Heart right ventricle (tissue), 16 donors: ENCODE data around the gene PKD1L1. TPM values are rescaled to one million over a fixed set of nuclear protein-coding genes. Genes with fewer than 3 reads are reported as not detected.

ENCODE experiments used
- ATAC-seq, 8 donors: fragments of 200-7000 bp; cut with Tn5 transposase; one replicate each; pipeline ENCODE4 v1.9.1; 2020; ENCODE audit warnings: mild to moderate bottlenecking in 8 of 8, moderate library complexity in 8 of 8, moderate number of reproducible peaks in 1 of 8
- DNase-seq, 2 donors: peaks; one replicate each; pipeline ENCODE4 v3.0.0-alpha.2; 2020
- H3K27ac ChIP-seq, 10 donors: fragments of 200-600 bp; sonication (generic) in 2 of 10; one replicate each; pipeline versions ENCODE4 v1.5.0 to v1.8.0; 2020 to 2022; ENCODE audit warnings: mild to moderate bottlenecking in 3 of 10
- H3K27me3 ChIP-seq, 7 donors: fragments of 200-600 bp; one replicate each; pipeline ENCODE4 v1.8.0; 2021 to 2022; ENCODE audit warnings: mild to moderate bottlenecking in 2 of 7
- H3K36me3 ChIP-seq, 9 donors: fragments of 200-600 bp; sonication (generic) in 1 of 9; one replicate each; pipeline versions ENCODE4 v1.5.0 to v1.8.0; 2020 to 2022; ENCODE audit warnings: mild to moderate bottlenecking in 2 of 9
- H3K4me1 ChIP-seq, 9 donors: fragments of 200-600 bp; sonication (generic) in 1 of 9; one replicate each; pipeline versions ENCODE4 v1.5.0 to v1.8.0; 2020 to 2022; ENCODE audit warnings: mild to moderate bottlenecking in 4 of 9
- H3K4me3 ChIP-seq, 10 donors: fragments of 200-600 bp; sonication (generic) in 2 of 10; one replicate each; pipeline versions ENCODE4 v1.5.0 to v1.8.0; 2020 to 2022; ENCODE audit warnings: mild to moderate bottlenecking in 7 of 10, moderate library complexity in 2 of 10
- H3K9me3 ChIP-seq, 11 donors: fragments of 200-600 bp in 10 of 11; sonication (generic) in 2 of 11; one replicate each; pipeline versions ENCODE4 v1.5.0 to v1.8.0; 2013 to 2022; ENCODE audit warnings: mild to moderate bottlenecking in 2 of 11, control low read depth in 1 of 11, moderate library complexity in 1 of 11
- CTCF ChIP-seq, 9 donors: fragments of 200-600 bp; sonication (generic) in 2 of 9; IDR thresholded peaks; one replicate each; pipeline versions ENCODE4 v1.5.0 to v1.8.0; 2021 to 2022; ENCODE audit warnings: antibody characterized with exemption in 9 of 9, mild to moderate bottlenecking in 5 of 9, moderate library complexity in 1 of 9
- WGBS, 2 donors: extraction: QIAGEN DNeasy Blood & Tissue Kit; methylation state at CpG; one replicate each; pipeline ENCODE4 v1.1.7; 2013; ENCODE audit warnings: inconsistent platforms in 1 of 2; 5-methylcytosine and 5-hydroxymethylcytosine counted together
- intact Hi-C, 10 donors: fragments of 100-400 bp; cut with DNase I; formaldehyde crosslinking; loops; one replicate each; pipeline versions ENCODE4 v1.11.1 to v1.14.2; 2022
- polyA plus RNA-seq, 2 donors: library from polyadenylated mRNA; stranded (reverse); fragments of 200-250 nt; gene quantifications; one replicate each; pipeline ENCODE4 v1.2.3, GENCODE V29; 2013
- total RNA-seq, 10 donors: library from RNA; stranded (reverse); fragmentation: NEBNext Ultra II Directional in 3 of 10; extraction: Animal tissue kit (Norgen Biotek cat#: 25700) in 3 of 10; gene quantifications; one replicate each; pipeline versions ENCODE4 v1.2.1 to v1.2.4, GENCODE V29; 2021 to 2023
- donor health status: Arrhythmogenic right ventricular cardiomyopathy.
- donor health status: ischemic (EF 13 %, LVEDD 7.1; RV severe dilation, severe dysfunction).
- donor health status: healthy with polysubstance abuse.
- donor health status: DM: no; HTN: yes; CAD: no.
- donor health status: DM: no; HTN: no; CAD: no.
- donor health status: ischemic (EF 25% LVEDD 6.9; RV normal size, moderate dysfunction).
- donor health status: ischemic (EF 25% LVEDD 5.7; RV mildly dilated, moderate dysfunction).
- donor health status: healthy.
- donor health status: DM: yes; HTN: yes; CAD: no.
- donor health status: Ischemic cardiomyopathy.
- donor health status: ischemic (EF 35%, LVEDD 5.7; RV mildly dilated, moderate dysfunction).
- donor health status: nonischemic (EF 11% LVEDD 7.7; RV severe dilation, severe dysfunction).
- donor health status: DM: yes; HTN: yes; CAD: no.
- donor health status: PGD.
- donor health status: ischemic (EF 29% LVEDD 5.4; RV normal size, mild dysfunction).
- donor health status: nonischemic (EF 23%, LVEDD 6.1; RV moderate dilation, normal function).

PKD1L1 gene
- total and polyA plus RNA-seq, 12 donors = 1.5 to 4.7 (median 2.4) TPM

GRCh38 chr7:47847207-47847606 lies 101.1 kb downstream of the PKD1L1 start:
- no peak for DNase-seq
- H3K27me3 ChIP-seq = no peaks in the 10 kb centered on the region
- intact Hi-C loops = loop anchor here in 2 of 10 donors (5.0 kb wide), 1 partner anchor 95 kb away; no protein-coding TSS in a partner anchor
- peaks cover 0 to 25% (median 13%) of the 10 kb centered on the region in 9 donors for H3K4me1 ChIP-seq
- no peak for ATAC-seq
- no peak overlapping the region for H3K27ac ChIP-seq
- no peaks in the 10 kb centered on the region for H3K9me3 ChIP-seq
- 77 to 81% methylated on average over 5 of the region's 5 CpGs for WGBS, 2 donors
- no peak for TF ChIP-seq CTCF (IDR thresholded peaks at IDR 0.05)
- peaks cover 0 to 20% (median 0%) of the 10 kb centered on the region in 9 donors for H3K36me3 ChIP-seq
- no peak overlapping the region for H3K4me3 ChIP-seq

GRCh38 chr7:47846138-47846836 lies 102.0 kb downstream of the PKD1L1 start:
- ATAC-seq (peak in 7 of 8 donors; percentile 42 to 82 (median 65)), DNase-seq (no peak)
- peaks cover 0 to 25% (median 13%) of the 10 kb centered on the region in 9 donors for H3K4me1 ChIP-seq
- TF ChIP-seq CTCF (IDR thresholded peaks at IDR 0.05) = no peak
- no peaks in the 10 kb centered on the region for H3K27me3 ChIP-seq
- H3K27ac ChIP-seq = peak overlapping the region in 7 of 10 donors; percentile 8 to 42 (median 34)
- H3K36me3 ChIP-seq = peaks cover 0 to 20% (median 0%) of the 10 kb centered on the region in 9 donors
- no peak overlapping the region for H3K4me3 ChIP-seq
- 47 to 60% methylated on average over 7 of the region's 7 CpGs for WGBS, 2 donors
- no peaks in the 10 kb centered on the region for H3K9me3 ChIP-seq
- intact Hi-C loops = loop anchor here in 2 of 10 donors (5.0 kb wide), 1 partner anchor 96 kb away; no protein-coding TSS in a partner anchor

GRCh38 chr7:47844311-47844710 lies 104.0 kb downstream of the PKD1L1 start:
- ATAC-seq (peak in 4 of 8 donors; percentile 33 to 54 (median 42)), DNase-seq (no peak)
- H3K27ac ChIP-seq = no peak overlapping the region
- H3K36me3 ChIP-seq = peaks cover 0 to 21% (median 0%) of the 10 kb centered on the region in 9 donors
- no peak overlapping the region for H3K4me3 ChIP-seq
- peaks cover 0 to 25% (median 13%) of the 10 kb centered on the region in 9 donors for H3K4me1 ChIP-seq
- intact Hi-C loops = no loop called here
- TF ChIP-seq CTCF (IDR thresholded peaks at IDR 0.05) = no peak
- no peaks in the 10 kb centered on the region for H3K9me3 ChIP-seq
- H3K27me3 ChIP-seq = no peaks in the 10 kb centered on the region

GRCh38 chr7:47843291-47843690 lies 105.0 kb downstream of the PKD1L1 start:
- Histone ChIP-seq H3K4me3 (no peak overlapping the region), H3K36me3 (peaks cover 0 to 24% (median 0%) of the 10 kb centered on the region in 9 donors), H3K27ac (no peak overlapping the region), H3K4me1 (peaks cover 0 to 25% (median 13%) of the 10 kb centered on the region in 9 donors), H3K27me3 (no peaks in the 10 kb centered on the region), H3K9me3 (no peaks in the 10 kb centered on the region)
- ATAC-seq = no peak
- no peak for TF ChIP-seq CTCF (IDR thresholded peaks at IDR 0.05)
- DNase-seq = no peak
- WGBS, 2 donors = 95 to 98% methylated on average over 2 of the region's 2 CpGs
- intact Hi-C loops = no loop called here
